Measurements from ENCODE around the gene DNMT1. TPM values are rescaled to one million over a fixed set of nuclear protein-coding genes. Genes with fewer than 3 reads are reported as not detected.
"Not testable (repeated sequence)": the region's sequence is repeated elsewhere in the genome, so short reads cannot be mapped to it uniquely, and the experiment has no call there.

The DNMT1 gene
- total RNA-seq, 1 donor from 2014 or later = 42.3 TPM

DNA sequence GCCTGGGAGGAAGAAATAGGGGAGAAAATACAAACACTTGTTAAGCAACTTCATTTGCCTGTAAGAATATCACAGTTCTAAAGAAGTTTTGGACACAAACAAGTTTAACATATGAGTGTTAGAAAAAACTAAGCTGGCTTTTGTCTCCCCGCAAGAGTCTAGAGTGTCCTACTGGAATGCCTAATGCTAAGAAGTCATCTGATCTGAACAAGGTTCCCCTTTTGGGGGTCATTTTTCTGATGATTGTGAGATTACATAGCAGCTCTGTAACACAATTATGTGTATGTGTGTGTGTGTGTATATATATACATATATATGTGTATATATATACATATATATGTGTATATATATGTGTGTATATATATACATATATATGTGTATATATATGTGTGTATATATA lies 12.7 kb downstream of the DNMT1 start:
- DNase-seq = no peak

DNA sequence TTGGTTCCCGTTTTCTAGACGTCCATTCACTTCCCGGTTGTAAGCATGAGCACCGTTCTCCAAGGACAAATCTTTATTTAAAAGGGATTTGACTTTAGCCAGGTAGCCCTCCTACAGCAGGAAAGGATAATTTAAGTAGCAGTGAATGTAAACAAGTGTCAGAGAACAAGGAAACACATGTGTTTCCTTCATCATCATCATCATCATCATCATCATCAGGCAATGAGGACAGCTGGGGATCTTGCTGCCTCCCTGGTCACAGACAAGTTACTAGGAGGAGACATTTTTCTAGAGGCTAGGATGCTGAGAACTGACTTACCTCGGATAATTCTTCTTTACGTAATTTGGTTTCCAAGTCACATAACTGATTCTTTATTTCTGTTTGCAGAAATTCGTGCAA lies 14.3 kb downstream of the DNMT1 start:
- DNase-seq = no peak

DNA sequence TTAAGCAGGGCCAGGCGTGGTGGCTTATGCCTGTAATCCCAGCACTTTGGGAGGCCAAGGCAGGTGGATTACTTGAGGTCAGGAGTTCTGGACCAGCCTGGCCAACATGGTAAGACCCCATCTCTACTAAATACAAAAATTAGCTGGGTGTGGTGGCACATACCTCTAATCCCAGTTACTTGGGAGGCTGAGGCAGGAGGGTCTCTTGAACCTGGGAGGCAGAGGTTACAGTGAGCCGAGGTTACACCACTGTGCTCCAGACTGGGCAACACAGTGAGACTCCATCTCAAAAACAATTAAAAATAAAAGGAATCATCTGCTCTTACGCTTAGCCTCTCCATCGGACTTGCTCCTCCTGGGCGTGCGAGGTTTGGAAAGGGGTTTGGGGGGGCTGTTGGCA lies 14.7 kb downstream of the DNMT1 start:
- DNase-seq = not testable (repeated sequence)

- DNase-seq = no peak
Measured at GRCh38 chr19:10173527-10173926, 21.2 kb downstream of the DNMT1 start.

DNA sequence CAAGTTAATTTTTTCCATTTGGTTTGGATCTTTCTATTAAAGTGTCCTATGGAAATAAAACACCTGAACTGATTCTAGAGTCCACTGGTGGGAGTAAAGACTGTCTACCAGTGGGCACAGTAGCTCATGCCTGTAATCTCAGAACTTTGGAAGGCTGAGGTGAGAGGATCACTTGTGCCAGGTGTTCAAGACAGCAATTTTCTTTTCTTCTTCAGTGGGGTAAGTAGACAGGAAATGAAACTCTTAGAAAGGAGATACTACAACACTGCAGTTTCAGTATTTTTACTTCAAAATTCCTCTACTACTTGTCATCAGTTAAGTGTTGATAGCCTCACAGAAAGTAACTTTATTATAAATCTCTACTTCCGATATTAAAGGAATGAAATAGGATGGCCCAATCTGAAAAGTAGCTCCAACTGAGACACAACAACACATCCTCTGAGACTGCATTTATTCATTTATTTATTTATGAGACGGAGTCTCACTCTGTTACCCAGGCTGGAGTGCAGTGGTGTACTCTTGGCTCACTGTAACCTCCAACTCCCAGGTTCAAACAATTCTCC lies 26.3 kb downstream of the DNMT1 start:
- DNase-seq = no peak

GRCh38 chr19:10167459-10167858 lies 27.3 kb downstream of the DNMT1 start:
- no peak for DNase-seq

DNA sequence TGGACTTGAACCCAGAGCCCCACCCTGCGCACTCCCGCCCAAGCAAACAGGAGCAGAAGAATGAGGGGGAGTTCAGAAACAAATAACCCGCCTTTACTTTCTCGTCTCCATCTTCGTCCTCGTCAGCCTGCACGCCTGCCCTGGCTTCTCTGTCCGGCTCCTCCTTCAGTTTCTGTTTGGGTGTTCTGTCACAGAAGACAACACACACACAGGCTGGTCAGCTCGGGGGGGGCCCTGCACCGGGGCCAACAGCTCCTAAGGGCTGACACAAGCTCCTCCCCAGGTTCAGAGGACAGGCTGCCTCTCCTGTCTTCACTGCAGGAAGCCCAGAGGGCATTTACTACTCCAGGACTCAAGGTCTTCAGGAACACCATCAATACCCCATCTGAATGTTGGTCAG lies 28.3 kb downstream of the DNMT1 start:
- not testable (repeated sequence) for DNase-seq

- no peak for DNase-seq
Measured at GRCh38 chr19:10166046-10166445, 28.7 kb downstream of the DNMT1 start.

- no peak for DNase-seq
Measured at GRCh38 chr19:10163536-10163935, 31.2 kb downstream of the DNMT1 start.

- DNase-seq = no peak
Measured at GRCh38 chr19:10159610-10160009, 35.1 kb downstream of the DNMT1 start.

GRCh38 chr19:10158485-10158884 lies 36.3 kb downstream of the DNMT1 start:
- DNase-seq = no peak

- no peak for DNase-seq
Measured at GRCh38 chr19:10158071-10158470, 36.7 kb downstream of the DNMT1 start.

GRCh38 chr19:10155839-10156238 lies 38.9 kb downstream of the DNMT1 start:
- no peak for DNase-seq

- DNase-seq = no peak
Measured at GRCh38 chr19:10152100-10152499, 42.7 kb downstream of the DNMT1 start.

GRCh38 chr19:10151521-10151920 lies 43.2 kb downstream of the DNMT1 start:
- DNase-seq = no peak

- no peak for DNase-seq
Measured at GRCh38 chr19:10149427-10149826, 45.3 kb downstream of the DNMT1 start.

DNA sequence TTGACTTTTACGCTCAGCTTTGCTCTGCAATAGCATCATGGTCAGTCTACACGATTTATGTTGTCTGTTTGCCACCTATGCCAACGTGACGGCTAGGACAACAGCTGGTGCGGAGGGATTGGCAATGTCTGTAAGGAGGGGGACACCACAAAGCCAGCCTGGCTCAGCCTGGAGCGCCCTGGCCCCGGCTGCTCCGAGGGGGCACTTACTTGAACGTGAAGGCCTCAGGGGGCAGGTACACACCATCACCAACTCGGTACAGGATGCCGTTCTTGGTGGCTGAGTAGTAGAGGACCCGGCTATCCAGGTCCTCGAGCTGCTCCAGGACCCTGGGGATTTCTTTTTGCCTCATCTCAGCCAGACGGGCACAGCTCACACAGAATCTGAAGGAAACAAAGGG lies 48.6 kb downstream of the DNMT1 start:
- DNase-seq = no peak

GRCh38 chr19:10145031-10145430 lies 49.7 kb downstream of the DNMT1 start:
- DNase-seq = no peak

- DNase-seq = no peak
Measured at GRCh38 chr19:10144361-10144760, 50.4 kb downstream of the DNMT1 start.

- no peak for DNase-seq
Measured at GRCh38 chr19:10143681-10144080, 51.1 kb downstream of the DNMT1 start.

GRCh38 chr19:10142701-10143375 lies 51.9 kb downstream of the DNMT1 start:
- DNase-seq = no peak

- no peak for DNase-seq
Measured at GRCh38 chr19:10141973-10142372, 52.8 kb downstream of the DNMT1 start.

GRCh38 chr19:10141479-10141878 lies 53.3 kb downstream of the DNMT1 start:
- no peak for DNase-seq

DNA sequence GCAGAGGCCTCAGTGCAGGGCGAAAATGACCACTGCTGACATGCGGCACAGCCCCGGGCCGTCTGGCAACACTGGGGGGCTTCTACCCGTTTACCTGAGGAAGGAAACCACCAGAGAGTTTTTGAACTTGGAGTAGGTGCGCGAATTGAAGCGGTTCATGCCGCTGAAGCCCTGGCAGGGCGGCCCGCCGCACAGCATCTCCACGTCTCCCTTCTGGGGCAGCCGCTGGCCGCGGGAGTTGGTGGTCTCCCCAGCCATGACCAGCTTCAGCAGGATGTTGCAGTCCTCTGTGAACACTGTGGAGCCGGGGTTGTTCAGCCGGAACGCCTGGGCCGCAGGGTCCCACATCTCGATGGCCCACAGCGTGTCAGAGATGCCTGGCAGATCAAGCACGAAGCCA lies 54.8 kb downstream of the DNMT1 start:
- DNase-seq = no peak

Measured in tongue (tissue), 2 donors.